Hematopoietic multipotent progenitor cell treated with erythropoietin and hydrocortisone succinate and interleukin-3 and kit ligand, for 4 days (in vitro differentiated cells): ENCODE results near the gene PCED1B.
A peak's percentile ranks its signal among the peaks of the same experiment; 100 is the strongest.
"Not testable (repeated sequence)": the region's sequence is repeated elsewhere in the genome, so short reads cannot be mapped to it uniquely, and the experiment has no call there.

Experiments
- DNase-seq: peaks from one replicate; pipeline ENCODE4 v3.0.0-alpha.2; 2015

The PCED1B gene

GRCh38 chr12:47079468-47079980, at the start of gene PCED1B, which contains the start of gene AMIGO2:
PCED1B (plus strand) TSS chr12:47079621; CDS start chr12:47235064, 155,443 bp downstream.
AMIGO2 (minus strand) TSS chr12:47079959; CDS start chr12:47079002, 957 bp downstream.
- peak; percentile 89 for DNase-seq

GRCh38 chr12:47029903-47030302, 49.5 kb upstream of the PCED1B start:
- no peak for DNase-seq

- peak; percentile 84 for DNase-seq
These were observed 46.8 kb upstream of the PCED1B start for GRCh38 chr12:47032644-47033043.

- DNase-seq, result no peak
These were observed 46.3 kb upstream of the PCED1B start for GRCh38 chr12:47033081-47033480.

- no peak for DNase-seq
These were observed 45.4 kb upstream of the PCED1B start for GRCh38 chr12:47033789-47034555.

- DNase-seq, result no peak
These were observed 44.8 kb upstream of the PCED1B start for GRCh38 chr12:47034661-47035060.

GRCh38 chr12:47035484-47035883, 43.9 kb upstream of the PCED1B start:
- no peak for DNase-seq

- peak; percentile 40 for DNase-seq
These were observed 41.1 kb upstream of the PCED1B start for GRCh38 chr12:47038270-47038748.

- DNase-seq, result no peak
These were observed 40.3 kb upstream of the PCED1B start for GRCh38 chr12:47039079-47039478.

GRCh38 chr12:47039756-47040155, 39.7 kb upstream of the PCED1B start:
- no peak for DNase-seq

GRCh38 chr12:47041327-47041726, 38.1 kb upstream of the PCED1B start:
- no peak for DNase-seq

GRCh38 chr12:47048541-47048940, 30.9 kb upstream of the PCED1B start:
- no peak for DNase-seq

- DNase-seq, result not testable (repeated sequence)
These were observed 28.1 kb upstream of the PCED1B start for GRCh38 chr12:47051291-47051690.

- peak; percentile 27 for DNase-seq
These were observed 27.1 kb upstream of the PCED1B start for GRCh38 chr12:47052274-47052673.

- no peak for DNase-seq
These were observed 25.5 kb upstream of the PCED1B start for GRCh38 chr12:47053961-47054360.

GRCh38 chr12:47054659-47055058, 24.8 kb upstream of the PCED1B start:
- DNase-seq, result no peak

GRCh38 chr12:47055856-47056255, 23.6 kb upstream of the PCED1B start:
- peak; percentile 79 for DNase-seq

GRCh38 chr12:47056944-47057343, 22.5 kb upstream of the PCED1B start:
- DNase-seq, result not testable (repeated sequence)

- not testable (repeated sequence) for DNase-seq
These were observed 20.8 kb upstream of the PCED1B start for GRCh38 chr12:47058640-47059039.

- DNase-seq, result no peak
These were observed 13.9 kb upstream of the PCED1B start for GRCh38 chr12:47065546-47065945.

- DNase-seq, result no peak
These were observed 13.0 kb upstream of the PCED1B start for GRCh38 chr12:47066278-47067025.

- DNase-seq, result no peak
These were observed 12.2 kb upstream of the PCED1B start for GRCh38 chr12:47067176-47067575.

GRCh38 chr12:47067771-47068431, 11.5 kb upstream of the PCED1B start:
- no peak for DNase-seq
